ENCODE measurements around the gene CIDEC. TPM values are rescaled to one million over a fixed set of nuclear protein-coding genes. Genes with fewer than 3 reads are reported as not detected.
A peak's percentile ranks its signal among the peaks of the same experiment; 100 is the strongest.

CIDEC gene
- total and polyA plus RNA-seq, 2 of the 13 experiments (the other 11 are each of a cell fraction or from before 2014, with no cell fraction given), result 2.5 to 10.4 TPM

DNA sequence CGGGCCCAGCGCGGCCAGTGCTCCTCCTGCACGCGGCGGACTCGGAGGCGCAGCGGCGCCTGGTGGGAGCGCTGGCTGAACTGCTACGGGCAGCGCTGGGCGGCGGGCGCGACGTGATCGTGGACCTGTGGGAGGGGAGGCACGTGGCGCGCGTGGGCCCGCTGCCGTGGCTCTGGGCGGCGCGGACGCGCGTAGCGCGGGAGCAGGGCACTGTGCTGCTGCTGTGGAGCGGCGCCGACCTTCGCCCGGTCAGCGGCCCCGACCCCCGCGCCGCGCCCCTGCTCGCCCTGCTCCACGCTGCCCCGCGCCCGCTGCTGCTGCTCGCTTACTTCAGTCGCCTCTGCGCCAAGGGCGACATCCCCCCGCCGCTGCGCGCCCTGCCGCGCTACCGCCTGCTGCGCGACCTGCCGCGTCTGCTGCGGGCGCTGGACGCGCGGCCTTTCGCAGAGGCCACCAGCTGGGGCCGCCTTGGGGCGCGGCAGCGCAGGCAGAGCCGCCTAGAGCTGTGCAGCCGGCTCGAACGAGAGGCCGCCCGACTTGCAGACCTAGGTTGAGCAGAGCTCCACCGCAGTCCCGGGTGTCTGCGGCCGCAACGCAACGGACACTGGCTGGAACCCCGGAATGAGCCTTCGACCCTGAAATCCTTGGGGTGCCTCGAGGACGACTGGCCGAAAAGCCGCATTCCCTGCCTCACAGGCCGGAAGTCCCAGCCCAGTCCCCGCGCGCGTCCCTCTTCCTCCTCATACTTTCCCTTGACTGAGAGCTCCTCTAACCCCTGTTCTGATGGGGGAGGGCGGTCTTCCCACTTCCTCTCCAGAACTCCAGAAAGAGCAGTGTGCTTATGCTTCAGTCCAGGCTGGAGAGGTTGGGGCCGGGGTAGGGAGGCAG is 35.4 kb upstream of the CIDEC start (continued):
- TF ChIP-seq, protein P1, sequence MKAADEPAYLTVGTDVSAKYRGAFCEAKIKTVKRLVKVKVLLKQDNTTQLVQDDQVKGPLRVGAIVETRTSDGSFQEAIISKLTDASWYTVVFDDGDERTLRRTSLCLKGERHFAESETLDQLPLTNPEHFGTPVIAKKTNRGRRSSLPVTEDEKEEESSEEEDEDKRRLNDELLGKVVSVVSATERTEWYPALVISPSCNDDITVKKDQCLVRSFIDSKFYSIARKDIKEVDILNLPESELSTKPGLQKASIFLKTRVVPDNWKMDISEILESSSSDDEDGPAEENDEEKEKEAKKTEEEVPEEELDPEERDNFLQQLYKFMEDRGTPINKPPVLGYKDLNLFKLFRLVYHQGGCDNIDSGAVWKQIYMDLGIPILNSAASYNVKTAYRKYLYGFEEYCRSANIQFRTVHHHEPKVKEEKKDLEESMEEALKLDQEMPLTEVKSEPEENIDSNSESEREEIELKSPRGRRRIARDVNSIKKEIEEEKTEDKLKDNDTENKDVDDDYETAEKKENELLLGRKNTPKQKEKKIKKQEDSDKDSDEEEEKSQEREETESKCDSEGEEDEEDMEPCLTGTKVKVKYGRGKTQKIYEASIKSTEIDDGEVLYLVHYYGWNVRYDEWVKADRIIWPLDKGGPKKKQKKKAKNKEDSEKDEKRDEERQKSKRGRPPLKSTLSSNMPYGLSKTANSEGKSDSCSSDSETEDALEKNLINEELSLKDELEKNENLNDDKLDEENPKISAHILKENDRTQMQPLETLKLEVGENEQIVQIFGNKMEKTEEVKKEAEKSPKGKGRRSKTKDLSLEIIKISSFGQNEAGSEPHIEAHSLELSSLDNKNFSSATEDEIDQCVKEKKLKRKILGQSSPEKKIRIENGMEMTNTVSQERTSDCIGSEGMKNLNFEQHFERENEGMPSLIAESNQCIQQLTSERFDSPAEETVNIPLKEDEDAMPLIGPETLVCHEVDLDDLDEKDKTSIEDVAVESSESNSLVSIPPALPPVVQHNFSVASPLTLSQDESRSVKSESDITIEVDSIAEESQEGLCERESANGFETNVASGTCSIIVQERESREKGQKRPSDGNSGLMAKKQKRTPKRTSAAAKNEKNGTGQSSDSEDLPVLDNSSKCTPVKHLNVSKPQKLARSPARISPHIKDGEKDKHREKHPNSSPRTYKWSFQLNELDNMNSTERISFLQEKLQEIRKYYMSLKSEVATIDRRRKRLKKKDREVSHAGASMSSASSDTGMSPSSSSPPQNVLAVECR (CRISPR knock-in tag; IDR thresholded peaks at IDR 0.05; ENCODE audit: borderline replicate concordance), result peak; percentile 40; the same call in 1 of the 2 replicates
- TF ChIP-seq ZNF180 (CRISPR knock-in tag; IDR thresholded peaks at IDR 0.05; ENCODE audit: borderline replicate concordance, low read depth) (no peak), ZNF670 (CRISPR knock-in tag; IDR thresholded peaks at IDR 0.05; ENCODE audit: borderline replicate concordance) (0 out of 2 replicates have a peak, but pooled peaks have one; percentile 38), SMARCC2 (IDR thresholded peaks at IDR 0.05) (no peak), ZNF766 (CRISPR knock-in tag; IDR thresholded peaks at IDR 0.05; ENCODE audit: borderline replicate concordance) (peak; percentile 84; the same call in 1 of the 2 replicates), FOXA3 (CRISPR knock-in tag; IDR thresholded peaks at IDR 0.05) (0 out of 2 replicates have a peak, but pooled peaks have one; percentile 38), RNF2 (conservative IDR thresholded peaks at IDR 0.05; ENCODE audit: low read depth) (peak; percentile 84), ZNF720 (CRISPR knock-in tag; IDR thresholded peaks at IDR 0.05) (no peak), ZEB1 (IDR thresholded peaks at IDR 0.05; ENCODE audit: insufficient replicate concordance, low read depth) (no peak), ZNF501 (CRISPR knock-in tag; IDR thresholded peaks at IDR 0.05) (no peak), ZFP36L1 (CRISPR knock-in tag; IDR thresholded peaks at IDR 0.05) (no peak; the same call in 1 of the 2 replicates), ZNF709 (CRISPR knock-in tag; IDR thresholded peaks at IDR 0.05) (peak; percentile 53; the same call in 1 of the 2 replicates), ZNF550 (CRISPR knock-in tag; IDR thresholded peaks at IDR 0.05; ENCODE audit: borderline replicate concordance) (no peak), ZBTB8A (CRISPR knock-in tag; IDR thresholded peaks at IDR 0.05; ENCODE audit: borderline replicate concordance, low read depth) (no peak), SOX5 (CRISPR knock-in tag; IDR thresholded peaks at IDR 0.05; ENCODE audit: borderline replicate concordance) (0 out of 2 replicates have a peak, but pooled peaks have one; percentile 31), AGO2 (optimal IDR thresholded peaks at IDR 0.05; ENCODE audit: low read depth, low read length) (peak; percentile 95), POLR2A (IDR thresholded peaks at IDR 0.05; ENCODE audit: insufficient read depth in 1 of 2, low read depth in 2 of 2, low read length in 2 of 2) (no peak; a peak in 1 of 4 replicates), ZNF333 (CRISPR knock-in tag; IDR thresholded peaks at IDR 0.05; ENCODE audit: borderline replicate concordance) (peak; percentile 58; the same call in 1 of the 2 replicates)
- TF ChIP-seq, protein P2, sequence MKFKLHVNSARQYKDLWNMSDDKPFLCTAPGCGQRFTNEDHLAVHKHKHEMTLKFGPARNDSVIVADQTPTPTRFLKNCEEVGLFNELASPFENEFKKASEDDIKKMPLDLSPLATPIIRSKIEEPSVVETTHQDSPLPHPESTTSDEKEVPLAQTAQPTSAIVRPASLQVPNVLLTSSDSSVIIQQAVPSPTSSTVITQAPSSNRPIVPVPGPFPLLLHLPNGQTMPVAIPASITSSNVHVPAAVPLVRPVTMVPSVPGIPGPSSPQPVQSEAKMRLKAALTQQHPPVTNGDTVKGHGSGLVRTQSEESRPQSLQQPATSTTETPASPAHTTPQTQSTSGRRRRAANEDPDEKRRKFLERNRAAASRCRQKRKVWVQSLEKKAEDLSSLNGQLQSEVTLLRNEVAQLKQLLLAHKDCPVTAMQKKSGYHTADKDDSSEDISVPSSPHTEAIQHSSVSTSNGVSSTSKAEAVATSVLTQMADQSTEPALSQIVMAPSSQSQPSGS (CRISPR knock-in tag; IDR thresholded peaks at IDR 0.05), result peak; percentile 34
- TF ChIP-seq, protein P3, sequence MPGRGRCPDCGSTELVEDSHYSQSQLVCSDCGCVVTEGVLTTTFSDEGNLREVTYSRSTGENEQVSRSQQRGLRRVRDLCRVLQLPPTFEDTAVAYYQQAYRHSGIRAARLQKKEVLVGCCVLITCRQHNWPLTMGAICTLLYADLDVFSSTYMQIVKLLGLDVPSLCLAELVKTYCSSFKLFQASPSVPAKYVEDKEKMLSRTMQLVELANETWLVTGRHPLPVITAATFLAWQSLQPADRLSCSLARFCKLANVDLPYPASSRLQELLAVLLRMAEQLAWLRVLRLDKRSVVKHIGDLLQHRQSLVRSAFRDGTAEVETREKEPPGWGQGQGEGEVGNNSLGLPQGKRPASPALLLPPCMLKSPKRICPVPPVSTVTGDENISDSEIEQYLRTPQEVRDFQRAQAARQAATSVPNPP (CRISPR knock-in tag; IDR thresholded peaks at IDR 0.05), result peak; percentile 72
- TF ChIP-seq, protein P4, sequence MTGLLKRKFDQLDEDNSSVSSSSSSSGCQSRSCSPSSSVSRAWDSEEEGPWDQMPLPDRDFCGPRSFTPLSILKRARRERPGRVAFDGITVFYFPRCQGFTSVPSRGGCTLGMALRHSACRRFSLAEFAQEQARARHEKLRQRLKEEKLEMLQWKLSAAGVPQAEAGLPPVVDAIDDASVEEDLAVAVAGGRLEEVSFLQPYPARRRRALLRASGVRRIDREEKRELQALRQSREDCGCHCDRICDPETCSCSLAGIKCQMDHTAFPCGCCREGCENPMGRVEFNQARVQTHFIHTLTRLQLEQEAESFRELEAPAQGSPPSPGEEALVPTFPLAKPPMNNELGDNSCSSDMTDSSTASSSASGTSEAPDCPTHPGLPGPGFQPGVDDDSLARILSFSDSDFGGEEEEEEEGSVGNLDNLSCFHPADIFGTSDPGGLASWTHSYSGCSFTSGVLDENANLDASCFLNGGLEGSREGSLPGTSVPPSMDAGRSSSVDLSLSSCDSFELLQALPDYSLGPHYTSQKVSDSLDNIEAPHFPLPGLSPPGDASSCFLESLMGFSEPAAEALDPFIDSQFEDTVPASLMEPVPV (CRISPR knock-in tag; IDR thresholded peaks at IDR 0.05), result 0 out of 2 replicates have a peak, but pooled peaks have one; percentile 42

Data from HepG2 (cell line).